HG02981 (cell line): ENCODE data around the gene NDUFA1.
"Not testable (repeated sequence)": the region's sequence is repeated elsewhere in the genome, so short reads cannot be mapped to it uniquely, and the experiment has no call there.

Experiments
- ATAC-seq: cut with Tn5 transposase; IDR thresholded peaks from one replicate; pipeline ENCODE4 v1.9.1; 2021; ENCODE audit warnings: mild to moderate bottlenecking, moderate library complexity; ENCODE audit not compliant: unreplicated experiment

NDUFA1 gene

GRCh38 chrX:119899125-119899524 is 27.5 kb downstream of the NDUFA1 start:
- no peak for ATAC-seq

- ATAC-seq: no peak
Observed at GRCh38 chrX:119900976-119901375, 29.3 kb downstream of the NDUFA1 start.

DNA sequence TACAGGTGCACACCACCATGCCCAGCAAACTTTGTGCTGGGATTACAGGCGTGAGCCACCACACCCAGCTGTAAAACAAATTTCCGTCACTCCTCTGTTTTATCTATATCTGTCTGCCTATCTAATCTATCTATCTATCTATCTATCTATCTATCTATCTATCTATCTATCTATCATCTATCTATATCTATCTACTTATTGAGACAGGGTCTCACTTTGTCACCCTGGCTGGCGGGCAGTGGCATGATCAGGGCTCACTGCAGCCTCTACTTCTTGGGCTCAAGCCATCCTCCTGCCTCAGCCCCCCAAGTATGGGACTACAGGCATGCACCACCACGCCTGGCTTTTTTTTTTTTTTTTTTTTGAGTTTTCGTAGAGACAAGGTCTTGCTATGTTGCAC is 44.7 kb downstream of the NDUFA1 start:
- ATAC-seq: no peak

- no peak for ATAC-seq
Observed at GRCh38 chrX:119917877-119918276, 46.2 kb downstream of the NDUFA1 start.

DNA sequence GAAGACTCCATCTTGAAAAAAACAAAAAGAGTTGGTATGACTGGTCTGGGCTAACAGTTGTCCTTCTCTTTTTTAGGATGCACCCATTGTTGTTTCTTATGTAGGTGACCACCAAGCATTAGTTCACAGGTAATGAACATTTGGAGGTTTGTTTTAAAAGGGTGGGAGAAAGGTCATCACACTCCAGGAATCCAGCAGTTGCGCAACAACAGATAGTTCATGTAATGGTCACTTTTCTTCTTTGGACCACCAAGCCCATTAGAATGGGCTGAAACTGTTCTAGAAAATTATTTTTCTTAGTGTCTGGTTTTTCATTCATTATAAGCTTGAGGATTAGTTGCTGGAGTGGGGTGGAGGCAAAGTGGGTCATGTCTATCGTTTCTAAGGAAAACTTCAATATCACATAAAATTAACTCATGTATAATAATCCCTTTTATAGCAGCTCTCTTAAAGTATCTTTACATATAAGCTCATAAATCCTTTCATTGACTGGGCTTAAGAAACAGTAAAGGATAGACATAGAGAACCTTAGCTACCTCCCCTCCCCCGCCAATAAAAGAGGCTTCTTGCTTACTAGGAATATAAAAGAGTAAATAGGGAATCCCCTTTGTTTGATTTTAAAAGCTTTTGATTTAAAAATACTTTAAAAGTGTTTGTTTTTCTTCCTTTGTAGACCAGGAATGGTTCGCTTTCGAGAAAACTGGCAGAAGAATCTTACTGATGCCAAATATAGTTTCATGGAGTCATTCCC is 48.4 kb downstream of the NDUFA1 start:
- no peak for ATAC-seq

- ATAC-seq: not testable (repeated sequence)
Observed at GRCh38 chrX:119922391-119922790, 50.8 kb downstream of the NDUFA1 start.
